Endothelial cell (in vitro differentiated cells): ENCODE measurements around the gene GFM1. TPM values are rescaled to one million over a fixed set of nuclear protein-coding genes. Genes with fewer than 3 reads are reported as not detected.

ENCODE experiments used
- DNase-seq: peaks from one replicate; pipeline ENCODE4 v3.0.0; 2021; ENCODE audit warnings: low spot score
- H3K27ac Mint-ChIP-seq: one replicate; pipeline ENCODE4 v1.8.0; 2021; ENCODE audit warnings: mixed read lengths, inconsistent platforms; ENCODE audit not compliant: unreplicated experiment
- H3K27me3 Mint-ChIP-seq: one replicate; pipeline ENCODE4 v1.8.0; 2021; ENCODE audit warnings: mild to moderate bottlenecking, moderate library complexity, mixed read lengths, inconsistent platforms; ENCODE audit not compliant: unreplicated experiment
- H3K36me3 Mint-ChIP-seq: one replicate; pipeline ENCODE4 v1.8.0; 2021; ENCODE audit warnings: mild to moderate bottlenecking, low read depth, mixed read lengths, inconsistent platforms; ENCODE audit not compliant: unreplicated experiment
- H3K4me1 Mint-ChIP-seq: one replicate; pipeline ENCODE4 v1.8.0; 2021; ENCODE audit warnings: mild to moderate bottlenecking, mixed read lengths, inconsistent platforms; ENCODE audit not compliant: unreplicated experiment
- H3K4me3 Mint-ChIP-seq: one replicate; pipeline ENCODE4 v1.8.0; 2021; ENCODE audit warnings: mild to moderate bottlenecking, mixed read lengths, inconsistent platforms; ENCODE audit not compliant: unreplicated experiment
- H3K9me3 Mint-ChIP-seq: one replicate; pipeline ENCODE4 v1.8.0; 2021; ENCODE audit warnings: mixed read lengths, inconsistent platforms; ENCODE audit not compliant: unreplicated experiment
- CTCF ChIP-seq: fragments of 200-600 bp; sonication (generic); IDR thresholded peaks from one replicate; pipeline ENCODE4 v1.5.0; 2021; ENCODE audit warnings: antibody characterized with exemption; ENCODE audit not compliant: unreplicated experiment
- total RNA-seq: library from RNA; stranded (reverse); fragmentation: NEBNext Ultra II Directional; extraction: Animal tissue kit (Norgen Biotek cat#: 25700); gene quantifications from one replicate; pipeline ENCODE4 v1.2.1, GENCODE V29; 2021; ENCODE audit not compliant: unreplicated experiment

The GFM1 gene
- total RNA-seq, 1 donor from 2014 or later, result 71.2 TPM

GRCh38 chr3:158631981-158632380, 12.3 kb upstream of the GFM1 start:
- DNase-seq, result no peak
- Mint-ChIP-seq H3K27ac (no peak overlapping the region), H3K36me3 (peaks cover 5% of the 10 kb centered on the region), H3K9me3 (peaks cover 6% of the 10 kb centered on the region), H3K4me3 (no peak overlapping the region), H3K27me3 (peaks cover 3% of the 10 kb centered on the region), H3K4me1 (no peaks in the 10 kb centered on the region)
- no peak for TF ChIP-seq CTCF

DNA sequence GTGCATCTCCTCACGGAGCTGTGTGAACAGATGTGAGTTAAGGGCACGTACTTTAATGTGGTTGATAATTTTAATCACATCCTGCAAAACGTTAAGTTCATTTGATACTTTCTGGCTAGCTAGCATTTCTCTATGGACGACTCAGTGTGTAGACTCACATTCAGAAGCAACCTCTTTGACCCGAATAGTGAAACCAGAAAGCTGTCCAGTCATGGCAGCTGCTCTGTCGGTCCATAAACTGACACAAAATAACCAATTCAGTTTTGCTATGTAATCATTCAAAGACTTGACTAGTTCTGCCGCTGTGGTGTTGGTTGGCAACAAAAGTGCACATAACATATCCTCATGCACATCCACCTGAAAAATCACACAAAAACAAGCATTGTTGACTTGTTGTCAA, 3.7 kb upstream of the GFM1 start:
- Mint-ChIP-seq H3K9me3 (no peaks in the 10 kb centered on the region), H3K4me3 (no peak overlapping the region), H3K27ac (no peak overlapping the region), H3K36me3 (peaks cover 3% of the 10 kb centered on the region), H3K27me3 (peaks cover 3% of the 10 kb centered on the region), H3K4me1 (peaks cover 3% of the 10 kb centered on the region)
- no peak for TF ChIP-seq CTCF
- DNase-seq, result no peak

DNA sequence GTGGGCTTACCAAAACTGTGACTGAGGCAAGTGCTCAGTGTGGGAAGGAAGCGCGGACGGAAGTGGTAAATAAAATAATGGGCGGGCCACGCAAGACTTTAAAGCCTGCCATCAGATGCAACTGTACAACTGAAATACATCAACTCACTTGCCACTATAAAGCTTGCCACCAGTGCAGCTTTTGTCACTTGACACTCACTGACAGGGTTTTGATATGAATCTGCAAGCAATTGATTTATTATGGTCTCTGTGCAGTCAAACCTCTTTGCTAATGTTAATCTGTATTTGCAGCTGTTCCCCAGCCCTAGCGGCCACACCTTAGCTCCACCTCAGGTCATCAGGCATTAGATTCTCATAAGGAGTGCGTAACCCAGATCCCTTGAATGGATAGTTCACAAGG, 2.3 kb upstream of the GFM1 start:
- Mint-ChIP-seq H3K27me3 (peaks cover 3% of the 10 kb centered on the region), H3K4me1 (peaks cover 12% of the 10 kb centered on the region), H3K27ac (no peak overlapping the region), H3K4me3 (no peak overlapping the region), H3K36me3 (peaks cover 3% of the 10 kb centered on the region), H3K9me3 (no peaks in the 10 kb centered on the region)
- no peak for TF ChIP-seq CTCF
- DNase-seq, result no peak

DNA sequence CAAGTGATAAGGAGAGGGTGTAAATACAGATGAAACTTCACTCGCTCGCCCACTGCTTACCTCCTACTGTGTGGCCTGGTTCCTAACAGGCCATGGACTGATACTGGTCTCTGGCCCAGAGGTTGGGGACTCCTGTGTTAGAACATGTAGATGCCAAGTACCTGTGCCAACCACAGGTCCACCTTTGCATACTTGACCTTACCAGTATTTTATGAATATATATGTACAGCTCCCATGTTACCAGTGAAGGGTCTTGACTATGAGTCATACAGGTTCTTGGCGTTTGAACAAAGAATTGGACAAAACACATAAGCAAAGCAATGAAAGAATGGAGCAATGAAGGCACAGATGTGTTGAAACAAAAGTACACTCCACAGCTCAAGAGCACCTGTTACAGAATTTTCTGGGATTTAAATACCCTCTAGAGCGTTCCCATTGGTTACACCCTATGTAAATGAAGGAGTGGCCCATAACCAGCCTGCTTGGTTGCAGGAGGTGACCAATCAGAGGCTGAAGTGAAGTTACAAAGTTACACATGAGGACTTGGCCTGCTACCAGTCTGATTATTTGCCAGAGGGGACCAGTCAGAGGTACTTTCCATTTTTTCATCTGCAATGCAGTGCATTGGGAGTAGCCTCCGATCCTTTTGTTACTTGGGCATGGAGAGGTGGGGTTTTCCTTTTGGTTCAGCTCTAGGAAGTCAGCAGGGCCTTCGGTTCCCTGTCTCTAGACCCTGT, 1.7 kb upstream of the GFM1 start:
- Mint-ChIP-seq H3K36me3 (peaks cover 3% of the 10 kb centered on the region), H3K4me1 (peaks cover 13% of the 10 kb centered on the region), H3K27ac (no peak overlapping the region), H3K4me3 (no peak overlapping the region), H3K27me3 (peaks cover 3% of the 10 kb centered on the region), H3K9me3 (no peaks in the 10 kb centered on the region)
- DNase-seq, result no peak
- no peak for TF ChIP-seq CTCF

DNA sequence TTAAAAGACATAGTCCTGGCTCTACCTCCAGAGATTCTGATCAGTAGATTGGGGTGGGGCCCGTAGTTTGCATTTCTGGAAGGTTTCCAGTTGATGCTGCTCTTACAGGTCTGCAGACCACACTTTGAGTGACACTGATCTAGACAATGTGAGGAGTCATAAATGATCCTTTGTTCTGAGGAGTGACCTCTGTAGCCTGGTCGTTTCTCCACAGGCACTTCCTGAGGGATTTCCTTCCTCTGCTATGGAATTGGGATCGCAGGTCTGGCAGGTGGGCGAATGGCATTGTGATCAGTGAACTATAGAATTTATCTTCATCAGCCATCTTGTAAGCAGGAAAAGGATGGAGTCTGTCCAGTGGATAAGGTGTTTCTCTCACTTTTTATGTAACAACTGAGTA, 5.5 kb downstream of the GFM1 start:
- Mint-ChIP-seq H3K27ac (peak overlapping the region; percentile 99), H3K9me3 (no peaks in the 10 kb centered on the region), H3K4me1 (peaks cover 53% of the 10 kb centered on the region), H3K27me3 (peaks cover under 1% of the 10 kb centered on the region), H3K36me3 (peaks cover 14% of the 10 kb centered on the region), H3K4me3 (peak overlapping the region; percentile 70)
- no peak for TF ChIP-seq CTCF
- peak; percentile 53 for DNase-seq
